ENCODE data around the gene MEST.
"Not testable (repeated sequence)": the region's sequence is repeated elsewhere in the genome, so short reads cannot be mapped to it uniquely, and the experiment has no call there.

The MEST gene

GRCh38 chr7:130485734-130486113 is 6.2 kb upstream of the MEST start:
- no peak for DNase-seq (ENCODE audit: low read depth)

GRCh38 chr7:130486114-130486953 is 5.6 kb upstream of the MEST start:
- DNase-seq (ENCODE audit: low read depth): no peak

GRCh38 chr7:130486954-130487436 is 4.9 kb upstream of the MEST start:
- DNase-seq (ENCODE audit: low read depth): no peak

GRCh38 chr7:130488392-130489139 is 3.3 kb upstream of the MEST start:
- no peak for DNase-seq (ENCODE audit: low read depth)

GRCh38 chr7:130489140-130489983 is 2.5 kb upstream of the MEST start:
- no peak for DNase-seq (ENCODE audit: low read depth)

- DNase-seq (ENCODE audit: low read depth): no peak
These were observed 1.5 kb upstream of the MEST start for GRCh38 chr7:130490311-130490791.

- peak; percentile 17 for DNase-seq (ENCODE audit: low read depth)
These were observed 739 bp upstream of the MEST start for GRCh38 chr7:130490888-130491804.

- DNase-seq (ENCODE audit: low read depth): no peak
These were observed 814 bp downstream of the MEST start for GRCh38 chr7:130492523-130493274.

GRCh38 chr7:130493275-130493873 is 1.5 kb downstream of the MEST start:
- DNase-seq (ENCODE audit: low read depth): no peak

- DNase-seq (ENCODE audit: low read depth): no peak
These were observed 2.6 kb downstream of the MEST start for GRCh38 chr7:130494431-130494858.

GRCh38 chr7:130500463-130500862 is 8.6 kb downstream of the MEST start:
- DNase-seq (ENCODE audit: low read depth): no peak

GRCh38 chr7:130500910-130501309 is 9.0 kb downstream of the MEST start:
- no peak for DNase-seq (ENCODE audit: low read depth)

GRCh38 chr7:130505753-130506152 is 13.9 kb downstream of the MEST start:
- DNase-seq (ENCODE audit: low read depth): no peak

GRCh38 chr7:130506358-130506757 is 14.5 kb downstream of the MEST start:
- no peak for DNase-seq (ENCODE audit: low read depth)

- not testable (repeated sequence) for DNase-seq (ENCODE audit: low read depth)
These were observed 20.2 kb downstream of the MEST start for GRCh38 chr7:130512038-130512437.

- no peak for DNase-seq (ENCODE audit: low read depth)
These were observed 21.6 kb downstream of the MEST start for GRCh38 chr7:130513447-130513846.

- no peak for DNase-seq (ENCODE audit: low read depth)
These were observed 23.6 kb downstream of the MEST start for GRCh38 chr7:130515315-130516040.

GRCh38 chr7:130521258-130521951 is 29.5 kb downstream of the MEST start:
- no peak for DNase-seq (ENCODE audit: low read depth)

All from stimulated activated CD8-positive, alpha-beta memory T cell treated with anti-CD3 and anti-CD28 coated beads, Interleukin-15, amount 100 ng/mL, for 24 hours (primary cell).